GM12864 (cell line): ENCODE data around the gene PTPRD.

Experiments
- DNase-seq: peaks from one replicate; pipeline ENCODE4 v3.0.0-alpha.2; 2011; ENCODE audit warnings: low read depth
- H3K4me3 ChIP-seq: 2 replicates; pipeline ENCODE4 v1.5.1; 2011; ENCODE audit warnings: mild to moderate bottlenecking, low read depth, low read length, control low read depth
- TF ChIP-seq, protein P1 (sequence below): IDR thresholded peaks from 2 replicates; pipeline ENCODE4 v1.5.1; 2011; ENCODE audit warnings: low read depth, mild to moderate bottlenecking, moderate library complexity, low read length, control low read depth, inconsistent platforms; ENCODE audit errors: missing control alignments

PTPRD gene

DNA sequence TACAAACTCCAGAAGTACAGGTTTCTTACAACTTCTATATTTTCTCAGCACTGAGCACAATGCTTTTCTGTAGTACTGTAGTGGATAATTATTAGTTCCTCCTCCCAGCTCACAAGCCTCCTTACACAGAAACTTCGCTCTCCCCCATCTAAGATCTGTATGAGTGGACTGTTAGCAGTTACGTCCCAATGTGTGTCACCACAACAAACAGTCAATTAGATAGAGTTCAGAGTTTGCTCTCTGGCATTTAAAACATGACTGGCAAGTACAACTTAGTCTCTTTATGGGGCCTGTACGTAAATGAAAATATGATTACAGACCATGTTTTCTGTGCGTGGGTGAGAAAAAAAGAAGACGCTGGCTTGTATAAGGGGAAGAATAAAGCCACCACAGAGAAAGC, 2181.9 kb downstream of the PTPRD start:
- H3K4me3 ChIP-seq, result no peak overlapping the region
- TF ChIP-seq, protein P1, sequence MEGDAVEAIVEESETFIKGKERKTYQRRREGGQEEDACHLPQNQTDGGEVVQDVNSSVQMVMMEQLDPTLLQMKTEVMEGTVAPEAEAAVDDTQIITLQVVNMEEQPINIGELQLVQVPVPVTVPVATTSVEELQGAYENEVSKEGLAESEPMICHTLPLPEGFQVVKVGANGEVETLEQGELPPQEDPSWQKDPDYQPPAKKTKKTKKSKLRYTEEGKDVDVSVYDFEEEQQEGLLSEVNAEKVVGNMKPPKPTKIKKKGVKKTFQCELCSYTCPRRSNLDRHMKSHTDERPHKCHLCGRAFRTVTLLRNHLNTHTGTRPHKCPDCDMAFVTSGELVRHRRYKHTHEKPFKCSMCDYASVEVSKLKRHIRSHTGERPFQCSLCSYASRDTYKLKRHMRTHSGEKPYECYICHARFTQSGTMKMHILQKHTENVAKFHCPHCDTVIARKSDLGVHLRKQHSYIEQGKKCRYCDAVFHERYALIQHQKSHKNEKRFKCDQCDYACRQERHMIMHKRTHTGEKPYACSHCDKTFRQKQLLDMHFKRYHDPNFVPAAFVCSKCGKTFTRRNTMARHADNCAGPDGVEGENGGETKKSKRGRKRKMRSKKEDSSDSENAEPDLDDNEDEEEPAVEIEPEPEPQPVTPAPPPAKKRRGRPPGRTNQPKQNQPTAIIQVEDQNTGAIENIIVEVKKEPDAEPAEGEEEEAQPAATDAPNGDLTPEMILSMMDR, result no peak
- no peak for DNase-seq

DNA sequence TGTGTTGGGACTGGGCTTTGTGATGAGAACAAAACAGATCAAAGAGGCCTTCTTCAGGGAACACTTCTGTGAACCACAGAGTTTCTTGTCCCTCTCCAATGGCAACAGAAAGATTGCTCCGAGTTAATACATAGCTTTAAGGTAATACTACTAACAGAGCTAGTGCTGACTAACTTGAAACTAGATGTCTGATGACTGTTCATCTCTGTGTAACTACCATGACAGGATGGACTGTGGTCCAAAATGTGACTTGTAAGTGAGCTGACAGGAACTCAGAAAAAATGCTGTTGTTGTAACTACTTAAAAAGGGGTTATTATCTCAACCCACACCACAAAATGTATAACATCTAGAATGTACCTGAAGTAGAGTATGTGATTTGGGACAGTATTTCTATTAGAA, 2183.0 kb downstream of the PTPRD start:
- TF ChIP-seq, protein P1, result no peak
- no peak overlapping the region for H3K4me3 ChIP-seq
- no peak for DNase-seq

DNA sequence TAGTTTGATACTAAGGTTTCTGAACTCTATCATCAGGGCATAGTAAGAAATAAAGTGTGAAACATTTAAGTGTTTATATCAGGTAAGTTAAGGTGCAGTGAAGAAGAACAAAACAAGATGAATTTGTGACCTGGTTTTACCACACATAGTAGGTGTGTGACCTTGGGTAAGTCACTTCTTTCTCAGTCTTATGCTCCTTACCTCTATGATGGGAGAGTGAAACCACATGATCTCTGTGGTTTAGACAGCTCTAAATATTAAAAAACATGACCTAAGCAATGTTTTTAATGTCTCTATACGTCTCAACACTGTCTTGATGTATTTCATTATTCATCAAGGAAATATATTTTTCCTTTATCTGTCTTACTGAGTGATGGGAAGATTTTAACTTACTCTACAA, 2183.6 kb downstream of the PTPRD start:
- H3K4me3 ChIP-seq, result no peak overlapping the region
- DNase-seq, result no peak
- TF ChIP-seq, protein P1, result no peak

DNA sequence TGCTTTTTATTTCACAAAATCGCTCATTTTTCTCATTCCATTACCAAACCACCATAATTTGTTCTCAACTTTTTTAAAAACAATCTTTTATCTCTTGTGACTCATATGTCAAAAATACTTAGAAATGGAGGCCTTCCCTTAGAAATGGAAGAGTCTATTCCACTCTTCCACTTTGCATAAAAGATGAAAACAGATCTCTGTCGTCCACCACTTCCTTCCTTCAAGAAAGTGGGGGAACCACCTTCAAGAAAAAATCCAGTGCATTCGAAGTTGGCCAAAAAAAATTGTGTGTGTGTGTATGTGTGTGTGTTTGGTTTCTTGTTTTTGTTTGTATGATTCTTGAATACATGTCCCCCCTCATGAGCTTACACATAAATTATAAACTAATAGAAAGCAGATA, 2184.4 kb downstream of the PTPRD start:
- no peak for DNase-seq

DNA sequence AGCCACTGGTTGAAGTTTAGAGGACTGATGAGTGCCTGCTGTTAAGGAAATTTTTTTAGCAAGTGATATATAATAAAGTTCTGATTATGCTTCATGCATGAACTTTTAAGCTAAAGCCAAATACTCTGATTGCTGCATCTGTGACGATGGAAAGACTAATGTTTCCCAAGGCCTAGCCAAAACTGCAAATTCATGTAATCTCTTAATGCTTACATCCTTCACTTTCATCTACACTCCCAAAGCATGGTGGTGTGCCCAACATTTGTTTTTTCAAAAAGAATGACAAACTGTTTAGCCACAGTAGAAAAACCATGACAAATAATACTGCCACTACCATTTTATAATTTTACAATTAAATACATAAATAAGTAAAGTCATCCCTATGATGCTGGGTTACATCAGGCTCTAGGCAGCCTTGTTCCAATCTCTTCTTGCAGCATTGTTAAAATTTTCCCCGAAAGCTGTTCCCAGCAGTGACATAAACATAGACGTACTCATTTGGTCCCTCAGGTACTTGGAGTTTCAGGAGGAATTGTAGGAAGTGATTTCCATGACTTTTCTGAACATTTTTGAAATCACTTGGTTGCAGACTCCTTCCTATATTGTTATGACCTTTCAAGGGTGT, 2187.9 kb downstream of the PTPRD start:
- no peak overlapping the region for H3K4me3 ChIP-seq
- TF ChIP-seq, protein P1, result no peak
- DNase-seq, result no peak

More for the DNA sequence above, 2184.4 kb downstream of the PTPRD start:
- TF ChIP-seq, protein P1, result no peak
- no peak overlapping the region for H3K4me3 ChIP-seq

DNA sequence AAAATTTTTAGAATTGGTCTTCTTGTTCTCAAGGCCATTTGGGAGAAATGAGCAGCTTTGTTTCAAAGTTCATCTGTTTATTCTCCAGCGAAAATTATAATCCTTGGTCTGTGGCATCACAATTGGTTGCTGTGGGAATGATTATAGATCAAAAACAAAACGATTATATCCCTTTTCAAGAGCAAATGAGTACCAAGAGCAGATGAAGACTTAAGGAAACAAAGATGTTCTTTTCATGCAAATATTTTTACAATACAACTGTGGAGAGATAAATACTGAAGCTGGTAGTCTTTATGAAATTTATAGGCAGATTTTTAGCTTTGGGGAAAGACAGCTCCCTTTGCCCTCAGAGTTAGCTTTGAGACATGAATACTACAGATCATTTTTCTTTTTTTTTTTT, 2192.4 kb downstream of the PTPRD start:
- no peak overlapping the region for H3K4me3 ChIP-seq
- TF ChIP-seq, protein P1, result no peak

DNA sequence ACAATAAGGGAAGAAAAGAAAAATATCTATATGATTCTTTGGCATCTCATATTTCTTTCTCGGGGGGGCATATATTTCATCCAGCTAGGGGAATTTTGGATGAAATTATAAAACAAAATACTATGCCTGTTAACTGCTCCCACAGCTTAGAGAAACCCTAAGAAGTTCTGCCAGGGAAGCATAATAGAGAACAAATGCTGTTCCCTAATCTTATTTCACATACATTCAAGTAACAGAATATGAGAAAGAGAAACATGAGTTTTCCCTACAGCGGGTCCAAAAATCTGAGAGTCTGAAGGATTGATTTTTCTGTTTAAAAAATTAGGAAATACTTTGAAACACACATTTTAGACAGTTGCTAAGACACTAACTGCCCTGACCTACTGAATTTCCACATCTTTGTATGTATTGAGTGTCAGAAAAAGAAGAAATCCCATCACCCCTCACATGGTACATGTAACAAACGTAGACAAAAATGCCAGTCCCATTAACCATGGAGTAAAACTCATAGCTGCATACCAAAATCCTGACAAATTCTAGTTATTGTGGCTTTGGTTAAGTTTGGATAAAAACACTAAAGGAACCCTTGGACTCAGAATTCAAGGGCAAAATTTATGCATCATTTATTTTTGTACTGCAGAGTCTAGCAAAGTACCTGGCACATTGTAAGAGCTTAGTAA, 2193.1 kb downstream of the PTPRD start:
- DNase-seq, result no peak
- H3K4me3 ChIP-seq, result no peak overlapping the region
- TF ChIP-seq, protein P1, result no peak

More for the DNA sequence above, 2192.4 kb downstream of the PTPRD start:
- DNase-seq, result no peak
